Spleen (tissue), 7 donors: Measurements from ENCODE around the gene DLGAP5.

Source experiments
- POLR2AphosphoS5 ChIP-seq, 3 donors: sonication (generic); formaldehyde crosslinking; IDR thresholded peaks; one replicate each; pipeline ENCODE4 v1.5.1; 2017; ENCODE audit warnings: antibody characterized with exemption in 3 of 3
- TF ChIP-seq, protein P1 (sequence below), 11 experiments: fragments of 200-600 bp in 7 of 11; fragments of 450-650 bp in 4 of 11; sonication (generic) in 4 of 11; IDR thresholded peaks in 8 of 11; conservative IDR thresholded peaks in 3 of 11; 1 replicate in 7 of 11; 2 replicates in 4 of 11; pipeline versions ENCODE4 v1.4.0 to v1.8.0; 2016 to 2021; ENCODE audit warnings: antibody characterized with exemption in 11 of 11, inconsistent platforms in 4 of 11, mild to moderate bottlenecking in 1 of 11
- donor health status: DM: no; HTN: no; CAD: no; lungs with moderate emphysema.
- donor health status: DM: no; HTN: no; CAD: no.
- donor health status: DM: no; HTN: no; CAD: no.

DNA sequence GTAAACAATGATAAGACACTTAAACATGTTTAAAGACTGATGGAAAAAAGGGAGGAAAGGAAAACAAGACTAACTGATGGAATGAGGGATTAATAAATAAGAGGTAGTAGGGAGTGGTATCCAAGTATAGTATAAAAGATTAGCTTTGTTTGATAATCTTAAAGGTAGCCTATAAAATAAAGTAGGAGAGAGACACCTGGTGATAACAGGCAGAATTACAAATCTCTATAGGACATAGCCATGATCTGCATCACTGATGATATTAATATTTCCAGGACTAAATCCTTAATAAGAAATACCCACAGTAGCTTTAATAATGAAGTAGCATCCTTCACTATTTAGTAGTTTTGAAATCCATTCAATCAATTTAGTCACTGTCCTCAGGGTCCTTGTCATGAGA lies 30.4 kb downstream of the DLGAP5 start:
- TF ChIP-seq, protein P1, sequence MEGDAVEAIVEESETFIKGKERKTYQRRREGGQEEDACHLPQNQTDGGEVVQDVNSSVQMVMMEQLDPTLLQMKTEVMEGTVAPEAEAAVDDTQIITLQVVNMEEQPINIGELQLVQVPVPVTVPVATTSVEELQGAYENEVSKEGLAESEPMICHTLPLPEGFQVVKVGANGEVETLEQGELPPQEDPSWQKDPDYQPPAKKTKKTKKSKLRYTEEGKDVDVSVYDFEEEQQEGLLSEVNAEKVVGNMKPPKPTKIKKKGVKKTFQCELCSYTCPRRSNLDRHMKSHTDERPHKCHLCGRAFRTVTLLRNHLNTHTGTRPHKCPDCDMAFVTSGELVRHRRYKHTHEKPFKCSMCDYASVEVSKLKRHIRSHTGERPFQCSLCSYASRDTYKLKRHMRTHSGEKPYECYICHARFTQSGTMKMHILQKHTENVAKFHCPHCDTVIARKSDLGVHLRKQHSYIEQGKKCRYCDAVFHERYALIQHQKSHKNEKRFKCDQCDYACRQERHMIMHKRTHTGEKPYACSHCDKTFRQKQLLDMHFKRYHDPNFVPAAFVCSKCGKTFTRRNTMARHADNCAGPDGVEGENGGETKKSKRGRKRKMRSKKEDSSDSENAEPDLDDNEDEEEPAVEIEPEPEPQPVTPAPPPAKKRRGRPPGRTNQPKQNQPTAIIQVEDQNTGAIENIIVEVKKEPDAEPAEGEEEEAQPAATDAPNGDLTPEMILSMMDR (IDR thresholded peaks at IDR 0.05 in 8 of 11, conservative IDR thresholded peaks at IDR 0.05 in 3 of 11), result peak; percentile 46 to 75 (median 62)
- no peak for TF ChIP-seq POLR2AphosphoS5 (IDR thresholded peaks at IDR 0.05)
